Karpas-422 (cell line): ENCODE results near the gene CFAP92. TPM values are rescaled to one million over a fixed set of nuclear protein-coding genes. Genes with fewer than 3 reads are reported as not detected.

Experiments used
- DNase-seq: peaks from one replicate; pipeline ENCODE4 v3.0.0-alpha.2; 2015
- H2AFZ ChIP-seq: fragments of 200-600 bp; sonication (generic); 2 replicates; pipeline ENCODE4 v1.6.1; 2014; ENCODE audit warnings: antibody characterized with exemption, low read length, mixed read lengths
- H3K27ac ChIP-seq: fragments of 200-600 bp; sonication (generic); 2 replicates; pipeline ENCODE4 v1.5.1; 2014; ENCODE audit warnings: mild to moderate bottlenecking, low read length, moderate library complexity
- H3K27me3 ChIP-seq: fragments of 200-600 bp; sonication (generic); 2 replicates; pipeline ENCODE4 v1.6.1; 2014; ENCODE audit warnings: low read length, mixed read lengths
- H3K36me3 ChIP-seq: fragments of 200-600 bp; sonication (generic); 2 replicates; pipeline ENCODE4 v1.6.1; 2014; ENCODE audit warnings: low read length, mixed read lengths; ENCODE audit not compliant: insufficient read depth
- H3K4me1 ChIP-seq: fragments of 200-600 bp; sonication (generic); 2 replicates; pipeline ENCODE4 v1.6.1; 2014; ENCODE audit warnings: mild to moderate bottlenecking, low read length, mixed read lengths
- H3K4me2 ChIP-seq: fragments of 200-600 bp; sonication (generic); 2 replicates; pipeline ENCODE4 v1.6.1; 2014; ENCODE audit warnings: low read length, low read depth, mild to moderate bottlenecking; ENCODE audit not compliant: poor library complexity, severe bottlenecking
- H3K4me3 ChIP-seq: fragments of 200-600 bp; sonication (generic); 2 replicates; pipeline ENCODE4 v1.5.1; 2014; ENCODE audit warnings: mild to moderate bottlenecking, antibody characterized with exemption, low read length, mixed read lengths
- H3K79me2 ChIP-seq: fragments of 200-600 bp; sonication (generic); 2 replicates; pipeline ENCODE4 v1.6.1; 2014; ENCODE audit warnings: mild to moderate bottlenecking, low read length, mixed read lengths
- H3K9ac ChIP-seq: fragments of 200-600 bp; sonication (generic); 2 replicates; pipeline ENCODE4 v1.6.0; 2014; ENCODE audit warnings: low read length
- H3K9me2 ChIP-seq: fragments of 200-600 bp; sonication (generic), shearing (Covaris generic); replicated peaks from 2 replicates; pipeline ENCODE4 v1.6.0; 2014; ENCODE audit warnings: mild to moderate bottlenecking, low read length, moderate library complexity; ENCODE audit not compliant: insufficient read depth
- H3K9me3 ChIP-seq: fragments of 300-700, 200-600 bp; sonication (generic); 2 replicates; pipeline ENCODE4 v1.6.1; 2014; ENCODE audit warnings: low read length, mixed read lengths
- H4K20me1 ChIP-seq: fragments of 200-600 bp; sonication (generic); 2 replicates; pipeline ENCODE4 v1.6.1; 2014; ENCODE audit warnings: mild to moderate bottlenecking, antibody characterized with exemption, low read length, low read depth; ENCODE audit not compliant: insufficient read depth
- total RNA-seq: library from RNA; depleted of rRNA; stranded (reverse); fragments of >200 nt; shearing (Covaris generic); gene quantifications from 2 replicates; pipeline ENCODE4 v1.2.3, GENCODE V29; 2014; ENCODE audit warnings: low replicate concordance

Gene CFAP92
- total RNA-seq, 1 experiment from 2014 or later: not detected

DNA sequence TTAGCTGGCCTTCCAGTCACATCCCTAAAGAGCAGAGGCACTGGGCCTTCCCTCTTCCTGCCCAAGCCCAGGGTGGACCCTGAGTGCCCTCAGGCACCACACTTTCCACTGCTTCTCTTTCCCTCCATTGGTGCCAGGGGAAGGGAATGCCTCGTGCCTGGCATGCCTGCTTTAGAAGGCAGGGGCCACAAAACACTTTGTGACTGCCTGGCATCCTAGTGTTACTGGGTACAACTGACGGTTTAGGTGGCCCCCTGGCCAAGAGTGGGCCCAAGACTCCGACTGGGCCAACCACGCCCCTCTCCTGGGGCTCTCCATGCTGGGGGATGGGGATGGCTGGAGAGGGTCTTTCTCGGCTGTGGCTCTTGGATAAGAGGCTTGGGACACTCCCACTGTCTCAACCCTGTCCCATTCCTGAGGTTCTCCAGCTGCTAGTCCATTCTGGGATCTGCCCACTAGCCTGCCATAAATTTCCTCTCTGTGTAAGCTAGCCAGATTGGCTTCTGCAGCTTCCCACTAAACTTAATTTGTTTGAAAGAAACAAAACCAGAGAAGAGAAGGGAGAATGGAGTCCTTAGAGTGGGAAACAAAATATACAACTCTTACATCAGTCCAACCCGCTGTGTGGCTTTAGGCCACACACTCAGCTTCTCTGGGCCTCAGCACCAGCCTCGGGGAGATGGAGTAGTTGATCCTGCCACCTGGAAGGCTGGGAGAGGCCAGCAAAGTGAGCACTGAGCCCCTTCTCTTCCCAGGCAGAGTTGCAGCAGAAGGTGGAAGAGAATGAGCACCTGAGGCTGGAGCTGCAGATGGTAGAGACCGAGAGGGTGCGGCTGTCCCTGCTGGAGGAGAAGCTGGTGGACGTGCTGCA is 42.6 kb upstream of the CFAP92 start:
- H3K4me2 ChIP-seq: no peak overlapping the region
- no peaks in the 10 kb centered on the region for H3K27me3 ChIP-seq
- H3K9ac ChIP-seq: no peak overlapping the region
- no peaks in the 10 kb centered on the region for H4K20me1 ChIP-seq
- H3K27ac ChIP-seq: no peak overlapping the region
- no peaks in the 10 kb centered on the region for H3K36me3 ChIP-seq
- no peak overlapping the region for H2AFZ ChIP-seq
- no peaks in the 10 kb centered on the region for H3K9me3 ChIP-seq
- H3K4me1 ChIP-seq: no peaks in the 10 kb centered on the region
- H3K9me2 ChIP-seq: no peaks in the 10 kb centered on the region
- no peak overlapping the region for H3K4me3 ChIP-seq
- no peak for DNase-seq
- H3K79me2 ChIP-seq: no peaks in the 10 kb centered on the region

DNA sequence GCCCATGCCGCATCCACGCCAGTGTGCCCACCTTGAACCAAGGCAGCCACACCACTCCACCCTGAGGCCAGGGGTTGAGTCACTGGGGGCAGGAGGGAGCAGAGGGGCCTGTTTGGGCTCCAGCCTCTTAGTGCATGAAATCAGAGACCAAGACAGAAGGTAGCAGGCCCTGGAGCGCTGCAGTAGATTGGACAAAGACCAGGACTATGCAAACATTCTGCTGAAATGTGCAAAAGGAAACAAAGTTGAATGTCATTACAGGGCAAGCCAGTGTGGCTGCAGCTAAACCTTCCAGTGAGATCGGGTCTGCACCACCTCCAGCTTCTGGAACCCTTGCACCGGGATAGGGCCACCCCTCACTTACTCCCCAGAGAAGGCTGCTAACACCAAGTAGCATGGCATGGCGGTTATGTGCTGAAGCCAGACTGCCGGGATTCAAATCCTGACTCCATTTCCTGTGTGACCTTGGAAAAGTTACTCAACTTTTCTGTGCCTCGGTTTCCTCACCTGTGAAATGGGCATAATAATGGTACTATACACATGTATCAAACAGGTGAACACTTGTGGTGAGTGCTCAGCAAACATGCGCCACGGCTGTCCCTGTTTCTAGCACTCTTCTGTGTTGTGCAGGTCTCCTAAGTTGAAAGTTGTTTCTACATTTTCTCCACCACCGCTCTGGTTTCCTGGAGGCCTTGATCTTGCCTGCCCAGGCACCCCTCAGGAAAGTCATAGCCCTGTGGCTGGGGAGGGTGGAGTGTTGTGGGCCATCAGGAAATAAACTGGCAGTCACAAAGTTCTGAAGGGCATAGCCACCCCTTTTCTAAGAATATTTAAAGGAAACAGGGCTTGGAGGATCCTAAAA is 41.7 kb upstream of the CFAP92 start:
- no peak for DNase-seq
- H2AFZ ChIP-seq: no peak overlapping the region
- no peaks in the 10 kb centered on the region for H4K20me1 ChIP-seq
- no peaks in the 10 kb centered on the region for H3K36me3 ChIP-seq
- H3K79me2 ChIP-seq: no peaks in the 10 kb centered on the region
- H3K4me3 ChIP-seq: no peak overlapping the region
- H3K9me2 ChIP-seq: no peaks in the 10 kb centered on the region
- H3K27me3 ChIP-seq: no peaks in the 10 kb centered on the region
- no peaks in the 10 kb centered on the region for H3K4me1 ChIP-seq
- no peak overlapping the region for H3K9ac ChIP-seq
- H3K9me3 ChIP-seq: no peaks in the 10 kb centered on the region
- no peak overlapping the region for H3K4me2 ChIP-seq
- no peak overlapping the region for H3K27ac ChIP-seq

DNA sequence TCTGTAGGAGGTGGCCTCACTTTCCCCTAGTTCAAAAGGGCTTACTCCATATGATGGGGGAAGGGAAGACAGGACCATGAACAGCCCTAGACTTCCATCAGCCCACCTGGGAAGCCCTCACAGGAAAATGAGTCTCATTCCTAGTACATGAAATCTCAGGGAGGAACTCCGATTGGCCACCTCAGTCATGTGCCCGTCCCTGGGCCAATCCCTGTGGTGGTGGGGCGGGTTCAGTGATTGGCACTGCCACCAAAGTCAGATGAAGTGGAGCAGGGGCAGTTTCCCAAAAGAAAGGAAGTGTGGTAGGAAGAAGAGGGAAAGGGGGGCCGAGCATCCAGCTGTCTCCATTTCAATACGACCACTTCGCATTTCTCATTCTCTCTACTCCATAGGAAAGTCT is 40.8 kb upstream of the CFAP92 start:
- Histone ChIP-seq H3K4me2 (no peak overlapping the region), H3K79me2 (no peaks in the 10 kb centered on the region), H3K27ac (no peak overlapping the region), H3K9me3 (no peaks in the 10 kb centered on the region), H3K9me2 (no peaks in the 10 kb centered on the region), H3K36me3 (no peaks in the 10 kb centered on the region), H3K4me3 (no peak overlapping the region), H4K20me1 (no peaks in the 10 kb centered on the region), H3K27me3 (no peaks in the 10 kb centered on the region), H2AFZ (no peak overlapping the region), H3K4me1 (no peaks in the 10 kb centered on the region), H3K9ac (no peak overlapping the region)
- peak; percentile 62 for DNase-seq

DNA sequence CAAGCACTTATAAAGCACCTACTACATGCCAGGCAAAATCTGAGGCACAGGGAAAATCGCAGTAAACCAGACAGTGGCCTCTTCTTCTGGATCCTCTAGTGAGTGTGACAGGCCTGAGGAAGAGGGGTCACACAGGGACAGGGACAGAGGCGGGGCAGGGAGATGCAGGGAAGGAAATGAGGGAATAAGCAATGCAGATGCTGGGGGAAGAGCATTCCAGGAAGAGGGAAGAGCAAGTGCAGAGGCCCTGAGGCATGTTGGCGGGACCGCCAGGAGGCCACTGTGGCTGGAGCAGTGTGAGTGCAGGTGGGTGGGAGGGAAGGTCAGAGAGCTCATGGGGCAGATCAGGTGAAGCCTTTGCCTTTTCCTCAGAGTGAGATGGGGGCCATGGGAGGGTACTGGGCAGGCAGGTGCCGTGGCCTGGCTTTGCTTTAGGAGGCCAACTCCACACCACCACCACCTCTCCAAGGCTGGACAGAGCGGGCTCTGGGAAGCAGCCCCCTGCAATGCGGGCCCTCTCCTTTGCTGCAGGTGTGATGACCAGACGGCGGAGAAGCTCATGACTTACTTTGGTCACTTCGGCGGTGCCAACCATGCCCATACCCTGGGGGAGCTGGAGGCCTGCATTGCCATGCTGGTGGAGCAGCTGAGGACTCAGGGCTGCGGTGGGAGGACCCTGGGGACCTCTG is 39.9 kb upstream of the CFAP92 start:
- DNase-seq: no peak
- Histone ChIP-seq H4K20me1 (no peaks in the 10 kb centered on the region), H3K79me2 (no peaks in the 10 kb centered on the region), H3K27me3 (no peaks in the 10 kb centered on the region), H3K27ac (no peak overlapping the region), H3K4me2 (no peak overlapping the region), H3K36me3 (no peaks in the 10 kb centered on the region), H3K4me1 (no peaks in the 10 kb centered on the region), H3K9ac (no peak overlapping the region), H3K9me3 (no peaks in the 10 kb centered on the region), H3K4me3 (no peak overlapping the region), H3K9me2 (no peaks in the 10 kb centered on the region), H2AFZ (no peak overlapping the region)

DNA sequence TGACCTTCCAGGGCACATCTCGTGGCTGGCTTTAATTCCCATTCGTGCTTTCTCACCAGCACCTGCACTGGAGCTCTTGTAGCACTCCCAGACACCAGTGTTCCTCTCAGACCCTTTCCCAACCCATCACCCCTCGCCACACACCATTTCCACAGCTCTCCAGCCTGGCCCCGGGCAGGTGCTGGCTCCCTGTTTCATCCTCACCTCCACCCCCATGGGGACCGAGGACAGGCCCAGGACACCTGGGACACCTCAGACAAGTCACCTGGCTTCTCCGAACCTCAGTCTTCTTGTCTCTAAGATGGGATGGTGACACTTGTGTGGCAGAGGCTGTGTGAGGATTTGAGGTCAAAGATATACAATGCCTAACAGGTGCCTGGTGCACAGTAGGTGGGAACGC is 39.3 kb upstream of the CFAP92 start:
- DNase-seq: no peak
- H3K9me3 ChIP-seq: no peaks in the 10 kb centered on the region
- no peaks in the 10 kb centered on the region for H4K20me1 ChIP-seq
- no peak overlapping the region for H3K27ac ChIP-seq
- no peak overlapping the region for H2AFZ ChIP-seq
- no peaks in the 10 kb centered on the region for H3K9me2 ChIP-seq
- no peak overlapping the region for H3K4me3 ChIP-seq
- H3K4me1 ChIP-seq: no peaks in the 10 kb centered on the region
- H3K79me2 ChIP-seq: no peaks in the 10 kb centered on the region
- no peaks in the 10 kb centered on the region for H3K27me3 ChIP-seq
- no peak overlapping the region for H3K4me2 ChIP-seq
- H3K36me3 ChIP-seq: no peaks in the 10 kb centered on the region
- no peak overlapping the region for H3K9ac ChIP-seq

DNA sequence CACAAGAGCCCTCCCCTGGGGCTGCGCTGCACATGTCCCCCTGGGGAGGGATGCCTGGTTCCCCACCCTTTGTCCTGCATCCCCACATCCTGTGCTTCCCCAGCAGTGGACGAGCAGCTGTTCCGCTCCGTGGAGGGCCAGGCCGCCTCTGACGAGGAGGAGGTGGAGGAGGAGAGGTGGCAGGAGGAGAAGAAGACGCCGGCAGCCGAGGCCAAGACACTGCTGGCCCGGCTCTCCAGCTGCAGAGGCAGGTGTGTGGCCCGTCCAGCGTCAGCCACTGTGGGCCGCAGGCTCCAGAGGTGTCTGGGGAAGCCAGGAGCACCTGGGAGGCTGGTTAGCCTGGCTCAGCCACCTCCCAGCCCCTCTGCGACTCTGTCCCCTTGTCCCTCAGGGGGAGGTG is 38.8 kb upstream of the CFAP92 start:
- Histone ChIP-seq H3K9me2 (no peaks in the 10 kb centered on the region), H3K9ac (no peak overlapping the region), H3K4me2 (no peak overlapping the region), H2AFZ (no peak overlapping the region), H3K36me3 (no peaks in the 10 kb centered on the region), H3K4me3 (no peak overlapping the region), H3K79me2 (no peaks in the 10 kb centered on the region), H4K20me1 (no peaks in the 10 kb centered on the region), H3K27ac (no peak overlapping the region), H3K4me1 (no peaks in the 10 kb centered on the region), H3K9me3 (no peaks in the 10 kb centered on the region), H3K27me3 (no peaks in the 10 kb centered on the region)
- no peak for DNase-seq

DNA sequence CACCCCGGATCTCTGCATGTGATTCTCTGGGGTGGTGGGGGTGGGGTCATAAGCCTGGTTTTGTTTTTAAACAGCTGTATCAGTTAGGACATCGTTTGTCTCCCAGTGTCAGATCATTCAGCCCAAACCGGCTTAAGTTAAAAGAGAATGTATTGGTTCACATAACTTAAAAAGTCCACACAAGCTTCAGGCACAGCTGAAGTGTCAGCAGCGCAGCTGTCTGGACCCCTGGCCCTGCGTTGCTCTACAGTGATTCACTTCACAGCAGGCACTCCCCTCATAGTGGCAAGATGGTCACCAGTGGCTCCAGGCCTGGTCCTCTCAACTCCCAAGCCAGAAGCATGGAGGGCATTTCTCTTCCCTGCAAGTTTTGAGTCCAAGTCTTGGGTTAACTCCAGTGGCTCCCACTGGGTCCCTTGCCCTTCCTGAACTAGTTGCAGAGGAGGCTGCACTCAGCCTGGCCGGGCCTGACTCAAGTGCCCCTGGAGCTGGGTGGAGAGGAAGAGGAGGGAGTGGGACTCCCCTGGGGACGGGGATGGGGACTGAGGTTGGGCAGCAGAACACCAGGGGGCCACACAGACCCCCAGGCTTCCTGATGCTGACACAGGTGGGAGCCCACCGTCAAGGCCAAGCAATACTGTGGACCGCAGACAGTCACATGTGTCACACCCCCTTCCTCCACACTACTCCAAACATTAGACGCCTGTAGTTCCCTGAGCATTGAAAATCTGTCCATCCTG is 37.8 kb upstream of the CFAP92 start:
- Histone ChIP-seq H3K9me2 (no peaks in the 10 kb centered on the region), H3K9ac (no peak overlapping the region), H3K9me3 (no peaks in the 10 kb centered on the region), H3K4me1 (peaks cover 6% of the 10 kb centered on the region), H2AFZ (no peak overlapping the region), H4K20me1 (no peaks in the 10 kb centered on the region), H3K27me3 (no peaks in the 10 kb centered on the region), H3K4me3 (no peak overlapping the region), H3K79me2 (no peaks in the 10 kb centered on the region), H3K36me3 (no peaks in the 10 kb centered on the region), H3K27ac (no peak overlapping the region), H3K4me2 (no peak overlapping the region)
- DNase-seq: no peak
